DOHH2 (cell line): ENCODE measurements around the gene ABR.

Source experiments
- EZH2phosphoT487 ChIP-seq: fragments of 200-600 bp; sonication (generic); IDR thresholded peaks from 2 replicates; pipeline ENCODE4 v1.6.1; 2017; ENCODE audit warnings: borderline replicate concordance, mild to moderate bottlenecking, antibody characterized with exemption, low read length, moderate library complexity, mixed read lengths
- TF ChIP-seq, protein P1 (sequence below): fragments of 200-600 bp; sonication (generic); IDR thresholded peaks from one replicate; pipeline ENCODE4 v1.5.1; 2014; ENCODE audit warnings: antibody characterized with exemption, mild to moderate bottlenecking, low read depth, low read length; ENCODE audit not compliant: poor library complexity, severe bottlenecking

DNA sequence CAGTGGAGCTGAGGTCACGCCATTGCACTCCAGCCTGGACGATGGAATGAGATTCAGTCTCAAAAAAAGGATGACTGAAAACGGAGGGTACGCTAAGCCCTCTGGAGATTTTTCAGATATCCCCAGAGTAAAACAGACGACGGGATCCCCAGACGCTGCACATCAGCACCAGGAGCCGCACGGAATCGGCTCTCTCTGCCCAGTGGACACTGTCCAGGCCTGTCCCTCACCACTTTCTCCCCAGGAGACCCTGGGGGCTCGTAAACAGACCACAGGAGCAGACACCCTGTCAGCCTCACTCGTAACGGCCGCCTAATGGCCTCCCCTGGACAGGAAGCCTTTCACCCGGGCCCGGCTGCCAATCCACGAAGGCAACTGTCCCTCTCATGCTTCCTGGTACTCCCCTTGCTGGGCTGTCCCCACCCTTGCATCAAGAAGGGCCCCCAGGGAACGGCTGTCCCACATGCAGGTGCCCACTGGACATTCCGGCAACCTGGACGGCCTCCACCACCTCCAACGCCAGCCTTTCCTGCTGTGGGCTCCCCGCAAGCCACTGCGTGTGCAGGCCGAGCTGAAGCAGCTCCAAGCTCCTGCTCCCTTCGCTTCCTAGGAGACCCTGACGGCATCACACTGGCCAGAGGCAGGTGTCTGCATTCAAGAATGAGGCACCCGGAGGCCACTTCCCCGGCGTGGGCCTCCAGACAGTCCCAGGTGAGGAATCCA is 108.5 kb downstream of the ABR start:
- TF ChIP-seq, protein P1, sequence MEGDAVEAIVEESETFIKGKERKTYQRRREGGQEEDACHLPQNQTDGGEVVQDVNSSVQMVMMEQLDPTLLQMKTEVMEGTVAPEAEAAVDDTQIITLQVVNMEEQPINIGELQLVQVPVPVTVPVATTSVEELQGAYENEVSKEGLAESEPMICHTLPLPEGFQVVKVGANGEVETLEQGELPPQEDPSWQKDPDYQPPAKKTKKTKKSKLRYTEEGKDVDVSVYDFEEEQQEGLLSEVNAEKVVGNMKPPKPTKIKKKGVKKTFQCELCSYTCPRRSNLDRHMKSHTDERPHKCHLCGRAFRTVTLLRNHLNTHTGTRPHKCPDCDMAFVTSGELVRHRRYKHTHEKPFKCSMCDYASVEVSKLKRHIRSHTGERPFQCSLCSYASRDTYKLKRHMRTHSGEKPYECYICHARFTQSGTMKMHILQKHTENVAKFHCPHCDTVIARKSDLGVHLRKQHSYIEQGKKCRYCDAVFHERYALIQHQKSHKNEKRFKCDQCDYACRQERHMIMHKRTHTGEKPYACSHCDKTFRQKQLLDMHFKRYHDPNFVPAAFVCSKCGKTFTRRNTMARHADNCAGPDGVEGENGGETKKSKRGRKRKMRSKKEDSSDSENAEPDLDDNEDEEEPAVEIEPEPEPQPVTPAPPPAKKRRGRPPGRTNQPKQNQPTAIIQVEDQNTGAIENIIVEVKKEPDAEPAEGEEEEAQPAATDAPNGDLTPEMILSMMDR, result no peak
- TF ChIP-seq EZH2phosphoT487, result no peak
